ENCODE measurements around the gene ERI2.

- TF ChIP-seq, protein P1, sequence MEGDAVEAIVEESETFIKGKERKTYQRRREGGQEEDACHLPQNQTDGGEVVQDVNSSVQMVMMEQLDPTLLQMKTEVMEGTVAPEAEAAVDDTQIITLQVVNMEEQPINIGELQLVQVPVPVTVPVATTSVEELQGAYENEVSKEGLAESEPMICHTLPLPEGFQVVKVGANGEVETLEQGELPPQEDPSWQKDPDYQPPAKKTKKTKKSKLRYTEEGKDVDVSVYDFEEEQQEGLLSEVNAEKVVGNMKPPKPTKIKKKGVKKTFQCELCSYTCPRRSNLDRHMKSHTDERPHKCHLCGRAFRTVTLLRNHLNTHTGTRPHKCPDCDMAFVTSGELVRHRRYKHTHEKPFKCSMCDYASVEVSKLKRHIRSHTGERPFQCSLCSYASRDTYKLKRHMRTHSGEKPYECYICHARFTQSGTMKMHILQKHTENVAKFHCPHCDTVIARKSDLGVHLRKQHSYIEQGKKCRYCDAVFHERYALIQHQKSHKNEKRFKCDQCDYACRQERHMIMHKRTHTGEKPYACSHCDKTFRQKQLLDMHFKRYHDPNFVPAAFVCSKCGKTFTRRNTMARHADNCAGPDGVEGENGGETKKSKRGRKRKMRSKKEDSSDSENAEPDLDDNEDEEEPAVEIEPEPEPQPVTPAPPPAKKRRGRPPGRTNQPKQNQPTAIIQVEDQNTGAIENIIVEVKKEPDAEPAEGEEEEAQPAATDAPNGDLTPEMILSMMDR (IDR thresholded peaks at IDR 0.05; ENCODE audit: insufficient read depth, low read length), result no peak
- TF ChIP-seq POLR2AphosphoS5 (IDR thresholded peaks at IDR 0.05; ENCODE audit: low read depth), result no peak
- TF ChIP-seq, protein P2, sequence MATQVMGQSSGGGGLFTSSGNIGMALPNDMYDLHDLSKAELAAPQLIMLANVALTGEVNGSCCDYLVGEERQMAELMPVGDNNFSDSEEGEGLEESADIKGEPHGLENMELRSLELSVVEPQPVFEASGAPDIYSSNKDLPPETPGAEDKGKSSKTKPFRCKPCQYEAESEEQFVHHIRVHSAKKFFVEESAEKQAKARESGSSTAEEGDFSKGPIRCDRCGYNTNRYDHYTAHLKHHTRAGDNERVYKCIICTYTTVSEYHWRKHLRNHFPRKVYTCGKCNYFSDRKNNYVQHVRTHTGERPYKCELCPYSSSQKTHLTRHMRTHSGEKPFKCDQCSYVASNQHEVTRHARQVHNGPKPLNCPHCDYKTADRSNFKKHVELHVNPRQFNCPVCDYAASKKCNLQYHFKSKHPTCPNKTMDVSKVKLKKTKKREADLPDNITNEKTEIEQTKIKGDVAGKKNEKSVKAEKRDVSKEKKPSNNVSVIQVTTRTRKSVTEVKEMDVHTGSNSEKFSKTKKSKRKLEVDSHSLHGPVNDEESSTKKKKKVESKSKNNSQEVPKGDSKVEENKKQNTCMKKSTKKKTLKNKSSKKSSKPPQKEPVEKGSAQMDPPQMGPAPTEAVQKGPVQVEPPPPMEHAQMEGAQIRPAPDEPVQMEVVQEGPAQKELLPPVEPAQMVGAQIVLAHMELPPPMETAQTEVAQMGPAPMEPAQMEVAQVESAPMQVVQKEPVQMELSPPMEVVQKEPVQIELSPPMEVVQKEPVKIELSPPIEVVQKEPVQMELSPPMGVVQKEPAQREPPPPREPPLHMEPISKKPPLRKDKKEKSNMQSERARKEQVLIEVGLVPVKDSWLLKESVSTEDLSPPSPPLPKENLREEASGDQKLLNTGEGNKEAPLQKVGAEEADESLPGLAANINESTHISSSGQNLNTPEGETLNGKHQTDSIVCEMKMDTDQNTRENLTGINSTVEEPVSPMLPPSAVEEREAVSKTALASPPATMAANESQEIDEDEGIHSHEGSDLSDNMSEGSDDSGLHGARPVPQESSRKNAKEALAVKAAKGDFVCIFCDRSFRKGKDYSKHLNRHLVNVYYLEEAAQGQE (IDR thresholded peaks at IDR 0.05; ENCODE audit: insufficient replicate concordance, low read depth), result no peak
- no peak for TF ChIP-seq GABPA (IDR thresholded peaks at IDR 0.05; ENCODE audit: low read depth)
- no peak for TF ChIP-seq SPI1 (IDR thresholded peaks at IDR 0.05; ENCODE audit: borderline replicate concordance, low read depth)
These were observed 3.1 kb downstream of the ERI2 start for GRCh38 chr16:20803192-20803560.

Data from HL-60 (cell line).